ENCODE data around the gene MYO5C.

Gene MYO5C

DNA sequence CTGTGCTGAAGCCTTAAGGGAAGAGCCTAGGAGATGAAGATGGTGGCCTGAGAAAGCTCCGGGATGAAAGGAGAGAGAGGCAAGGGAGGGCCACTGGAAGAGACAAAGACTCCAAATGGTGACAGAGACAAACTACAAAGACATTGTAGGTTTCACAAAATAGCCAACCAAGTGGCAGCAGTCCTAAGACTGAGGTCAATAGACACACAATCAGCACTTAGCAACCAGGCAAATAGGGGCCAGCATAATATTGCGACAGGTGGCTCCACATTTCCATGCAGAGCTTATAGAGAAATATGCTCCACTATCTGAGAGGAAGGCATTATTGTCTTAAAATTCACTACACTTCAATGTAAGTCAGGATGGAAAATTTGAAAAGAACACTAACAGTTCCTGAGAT, 22.1 kb upstream of the MYO5C start:
- no peak overlapping the region for H3K4me3 ChIP-seq (ENCODE audit: low read depth, low read length)
- TF ChIP-seq, protein P1, sequence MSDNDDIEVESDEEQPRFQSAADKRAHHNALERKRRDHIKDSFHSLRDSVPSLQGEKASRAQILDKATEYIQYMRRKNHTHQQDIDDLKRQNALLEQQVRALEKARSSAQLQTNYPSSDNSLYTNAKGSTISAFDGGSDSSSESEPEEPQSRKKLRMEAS (IDR thresholded peaks at IDR 0.05; ENCODE audit: low read depth, low read length) = no peak
- TF ChIP-seq, protein P2, sequence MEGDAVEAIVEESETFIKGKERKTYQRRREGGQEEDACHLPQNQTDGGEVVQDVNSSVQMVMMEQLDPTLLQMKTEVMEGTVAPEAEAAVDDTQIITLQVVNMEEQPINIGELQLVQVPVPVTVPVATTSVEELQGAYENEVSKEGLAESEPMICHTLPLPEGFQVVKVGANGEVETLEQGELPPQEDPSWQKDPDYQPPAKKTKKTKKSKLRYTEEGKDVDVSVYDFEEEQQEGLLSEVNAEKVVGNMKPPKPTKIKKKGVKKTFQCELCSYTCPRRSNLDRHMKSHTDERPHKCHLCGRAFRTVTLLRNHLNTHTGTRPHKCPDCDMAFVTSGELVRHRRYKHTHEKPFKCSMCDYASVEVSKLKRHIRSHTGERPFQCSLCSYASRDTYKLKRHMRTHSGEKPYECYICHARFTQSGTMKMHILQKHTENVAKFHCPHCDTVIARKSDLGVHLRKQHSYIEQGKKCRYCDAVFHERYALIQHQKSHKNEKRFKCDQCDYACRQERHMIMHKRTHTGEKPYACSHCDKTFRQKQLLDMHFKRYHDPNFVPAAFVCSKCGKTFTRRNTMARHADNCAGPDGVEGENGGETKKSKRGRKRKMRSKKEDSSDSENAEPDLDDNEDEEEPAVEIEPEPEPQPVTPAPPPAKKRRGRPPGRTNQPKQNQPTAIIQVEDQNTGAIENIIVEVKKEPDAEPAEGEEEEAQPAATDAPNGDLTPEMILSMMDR (IDR thresholded peaks at IDR 0.05; ENCODE audit: low read depth, low read length) = no peak
- TF ChIP-seq POLR2A (IDR thresholded peaks at IDR 0.05; ENCODE audit: extremely low read depth, insufficient read length) = no peak
- TF ChIP-seq MYC (IDR thresholded peaks at IDR 0.05; ENCODE audit: low read depth, low read length) = no peak
- DNase-seq (ENCODE audit: low read depth) = no peak

DNA sequence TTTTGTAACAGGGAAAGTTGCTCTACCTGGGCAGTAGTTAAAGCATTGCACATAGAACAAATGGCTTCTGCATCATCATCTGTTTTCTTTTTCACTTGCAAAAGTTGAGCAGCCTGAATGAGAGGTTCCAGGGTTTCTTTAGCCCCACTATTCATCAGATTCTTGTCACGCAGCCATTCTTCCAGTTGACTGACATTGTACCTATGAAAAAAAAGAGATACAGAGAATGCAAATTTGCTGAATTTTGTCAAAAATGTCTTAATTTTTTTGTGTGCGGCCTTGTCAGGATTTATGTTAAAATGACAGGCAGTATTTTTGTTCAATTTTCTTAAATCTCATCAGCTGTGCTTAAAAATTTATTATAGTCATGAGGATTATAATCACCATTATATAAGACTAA, 21.4 kb upstream of the MYO5C start:
- no peak for DNase-seq (ENCODE audit: low read depth)

DNA sequence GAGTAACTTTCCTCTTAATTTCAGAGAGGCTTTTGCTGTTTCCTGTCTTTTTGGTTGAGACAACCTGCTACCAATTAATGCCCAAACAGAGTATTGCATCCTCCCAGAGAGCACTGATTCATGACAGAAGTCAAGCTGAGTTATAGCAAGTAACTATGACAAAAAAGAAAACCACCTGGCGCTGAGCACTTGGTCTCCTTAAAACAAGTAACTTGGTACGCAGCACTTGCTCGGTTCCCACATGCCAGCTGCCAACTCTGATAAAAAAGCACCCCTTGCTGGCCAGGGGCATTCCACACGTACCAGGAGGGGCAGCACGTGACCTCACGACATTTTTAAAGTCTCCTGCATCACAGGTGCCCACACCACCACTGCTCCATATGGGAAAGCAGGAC, 13.5 kb upstream of the MYO5C start:
- no peak for DNase-seq (ENCODE audit: low read depth)
- no peak overlapping the region for H3K4me3 ChIP-seq (ENCODE audit: low read depth, low read length)
- no peak for TF ChIP-seq MYC (IDR thresholded peaks at IDR 0.05; ENCODE audit: low read depth, low read length)
- no peak for TF ChIP-seq POLR2A (IDR thresholded peaks at IDR 0.05; ENCODE audit: extremely low read depth, insufficient read length)
- TF ChIP-seq, protein P1 (IDR thresholded peaks at IDR 0.05; ENCODE audit: low read depth, low read length) = no peak
- TF ChIP-seq, protein P2 (IDR thresholded peaks at IDR 0.05; ENCODE audit: low read depth, low read length) = no peak

More for the DNA sequence above, 21.4 kb upstream of the MYO5C start:
- H3K4me3 ChIP-seq (ENCODE audit: low read depth, low read length) = no peak overlapping the region
- TF ChIP-seq, protein P2 (IDR thresholded peaks at IDR 0.05; ENCODE audit: low read depth, low read length) = no peak
- TF ChIP-seq, protein P1 (IDR thresholded peaks at IDR 0.05; ENCODE audit: low read depth, low read length) = no peak
- TF ChIP-seq POLR2A (IDR thresholded peaks at IDR 0.05; ENCODE audit: extremely low read depth, insufficient read length) = no peak
- no peak for TF ChIP-seq MYC (IDR thresholded peaks at IDR 0.05; ENCODE audit: low read depth, low read length)

DNA sequence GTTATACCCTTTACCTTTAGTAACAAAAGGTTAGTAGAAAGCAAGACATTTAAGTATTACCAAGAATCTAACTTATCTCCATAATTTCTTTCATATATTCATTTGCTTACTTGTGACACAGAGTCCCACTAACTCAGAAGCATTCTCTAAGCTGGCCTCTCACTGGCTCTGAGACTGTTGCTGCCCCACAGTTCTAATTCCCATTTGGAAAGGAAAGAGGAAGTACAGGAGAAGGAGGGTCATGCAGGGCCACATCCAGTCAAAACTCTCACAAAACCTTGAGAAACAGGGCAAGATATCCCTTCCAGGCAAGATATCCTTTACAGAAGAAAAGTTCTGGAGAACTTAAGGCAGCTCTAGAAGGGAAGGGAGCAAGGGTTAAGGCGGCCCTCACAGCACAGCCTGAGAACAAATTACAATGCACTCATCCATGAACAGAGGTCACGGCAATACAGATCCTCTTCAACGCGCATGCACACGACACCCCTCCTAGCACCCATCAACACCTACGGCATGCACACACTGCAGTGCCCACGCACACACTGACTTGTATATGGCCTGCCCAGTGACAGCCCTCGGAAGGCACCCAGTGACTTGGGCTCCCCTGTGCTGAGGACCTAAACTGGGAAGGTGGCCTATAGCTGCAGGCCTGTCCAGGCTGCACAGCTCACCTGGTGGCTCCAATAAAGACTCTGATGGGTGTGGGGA, 13.0 kb upstream of the MYO5C start:
- TF ChIP-seq, protein P2 (IDR thresholded peaks at IDR 0.05; ENCODE audit: low read depth, low read length) = no peak
- TF ChIP-seq, protein P1 (IDR thresholded peaks at IDR 0.05; ENCODE audit: low read depth, low read length) = no peak
- TF ChIP-seq MYC (IDR thresholded peaks at IDR 0.05; ENCODE audit: low read depth, low read length) = no peak
- no peak for TF ChIP-seq POLR2A (IDR thresholded peaks at IDR 0.05; ENCODE audit: extremely low read depth, insufficient read length)
- DNase-seq (ENCODE audit: low read depth) = peak; percentile 35
- no peak overlapping the region for H3K4me3 ChIP-seq (ENCODE audit: low read depth, low read length)

DNA sequence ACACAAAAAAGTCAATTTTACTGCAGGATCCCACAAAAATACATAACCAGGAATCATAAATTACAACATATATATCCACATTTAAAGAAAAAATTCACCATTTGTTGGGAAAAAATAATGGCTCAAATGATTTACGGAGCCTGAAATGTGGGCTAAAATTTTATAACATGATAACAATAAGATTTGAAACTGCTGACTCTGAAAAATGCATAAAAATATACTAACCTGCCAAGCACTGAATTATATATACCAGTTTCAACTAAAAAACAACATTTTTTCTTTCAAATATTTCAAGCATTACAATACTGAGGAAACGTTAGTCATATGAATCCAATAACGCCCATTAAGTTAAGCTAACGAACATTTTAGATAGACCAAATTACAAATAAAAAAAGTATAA, 12.2 kb upstream of the MYO5C start:
- H3K4me3 ChIP-seq (ENCODE audit: low read depth, low read length) = no peak overlapping the region
- no peak for DNase-seq (ENCODE audit: low read depth)
- TF ChIP-seq POLR2A (IDR thresholded peaks at IDR 0.05; ENCODE audit: extremely low read depth, insufficient read length) (no peak), MYC (IDR thresholded peaks at IDR 0.05; ENCODE audit: low read depth, low read length) (no peak)
- TF ChIP-seq, protein P1 (IDR thresholded peaks at IDR 0.05; ENCODE audit: low read depth, low read length) = no peak
- TF ChIP-seq, protein P2 (IDR thresholded peaks at IDR 0.05; ENCODE audit: low read depth, low read length) = no peak

Data from NB4 (cell line).